Neural crest cell (in vitro differentiated cells): ENCODE results near the gene PAPPA2. TPM values are rescaled to one million over a fixed set of nuclear protein-coding genes. Genes with fewer than 3 reads are reported as not detected.

Experiments used
- DNase-seq: peaks from one replicate; pipeline ENCODE4 v3.0.0; 2021; ENCODE audit warnings: low read depth, mixed read lengths, low spot score
- H3K27ac Mint-ChIP-seq: one replicate; pipeline ENCODE4 v1.8.0; 2021; ENCODE audit warnings: mild to moderate bottlenecking, mixed read lengths; ENCODE audit not compliant: unreplicated experiment
- H3K27me3 Mint-ChIP-seq: 2 replicates; pipeline ENCODE4 v1.8.0; 2021; ENCODE audit warnings: low read depth, mild to moderate bottlenecking, mixed read lengths
- H3K36me3 Mint-ChIP-seq: 2 replicates; pipeline ENCODE4 v1.8.0; 2021; ENCODE audit warnings: low read depth, mild to moderate bottlenecking, mixed read lengths
- H3K4me1 Mint-ChIP-seq: 2 replicates; pipeline ENCODE4 v1.8.0; 2021; ENCODE audit warnings: mixed read lengths
- H3K4me3 Mint-ChIP-seq: one replicate; pipeline ENCODE4 v1.8.0; 2021; ENCODE audit warnings: mild to moderate bottlenecking, mixed read lengths
- H3K9me3 Mint-ChIP-seq: 2 replicates; pipeline ENCODE4 v1.8.0; 2021; ENCODE audit warnings: mixed read lengths
- CTCF ChIP-seq: fragments of 200-600 bp; sonication (generic); conservative IDR thresholded peaks from 2 replicates; pipeline ENCODE4 v1.5.0; 2021; ENCODE audit warnings: antibody characterized with exemption, mild to moderate bottlenecking
- total RNA-seq: library from RNA; stranded (reverse); gene quantifications from 2 replicates; pipeline ENCODE4 v1.2.1, GENCODE V29; 2021

PAPPA2 gene
- total RNA-seq, 1 donor from 2014 or later, result 0.79 TPM

GRCh38 chr1:176605176-176605575, 142.2 kb downstream of the PAPPA2 start:
- Mint-ChIP-seq H3K4me1 (no peaks in the 10 kb centered on the region), H3K36me3 (no peaks in the 10 kb centered on the region), H3K27me3 (no peaks in the 10 kb centered on the region), H3K4me3 (no peak overlapping the region), H3K9me3 (peaks cover 3% of the 10 kb centered on the region), H3K27ac (no peak overlapping the region)
- DNase-seq, result no peak
- TF ChIP-seq CTCF, result no peak

- no peak for DNase-seq
- no peaks in the 10 kb centered on the region for H3K4me1 Mint-ChIP-seq
- H3K4me3 Mint-ChIP-seq, result no peak overlapping the region
- H3K36me3 Mint-ChIP-seq, result no peaks in the 10 kb centered on the region
- H3K9me3 Mint-ChIP-seq, result no peaks in the 10 kb centered on the region
- no peak for TF ChIP-seq CTCF
- H3K27ac Mint-ChIP-seq, result no peak overlapping the region
- H3K27me3 Mint-ChIP-seq, result peaks cover 4% of the 10 kb centered on the region
Measured at GRCh38 chr1:176609556-176610408, 146.8 kb downstream of the PAPPA2 start.

- no peak for DNase-seq
- TF ChIP-seq CTCF, result no peak
- H3K9me3 Mint-ChIP-seq, result no peaks in the 10 kb centered on the region
- no peak overlapping the region for H3K4me3 Mint-ChIP-seq
- H3K27me3 Mint-ChIP-seq, result peaks cover 4% of the 10 kb centered on the region
- H3K4me1 Mint-ChIP-seq, result no peaks in the 10 kb centered on the region
- no peak overlapping the region for H3K27ac Mint-ChIP-seq
- no peaks in the 10 kb centered on the region for H3K36me3 Mint-ChIP-seq
Measured at GRCh38 chr1:176612791-176613190, 149.8 kb downstream of the PAPPA2 start.

GRCh38 chr1:176617881-176618280, 154.9 kb downstream of the PAPPA2 start:
- no peak for TF ChIP-seq CTCF
- Mint-ChIP-seq H3K27ac (no peak overlapping the region), H3K36me3 (no peaks in the 10 kb centered on the region), H3K27me3 (peaks cover under 1% of the 10 kb centered on the region), H3K4me3 (no peak overlapping the region), H3K4me1 (no peaks in the 10 kb centered on the region), H3K9me3 (no peaks in the 10 kb centered on the region)
- no peak for DNase-seq

- no peak for TF ChIP-seq CTCF
- no peak for DNase-seq
- H3K27me3 Mint-ChIP-seq, result no peaks in the 10 kb centered on the region
- H3K4me3 Mint-ChIP-seq, result no peak overlapping the region
- no peaks in the 10 kb centered on the region for H3K9me3 Mint-ChIP-seq
- no peak overlapping the region for H3K27ac Mint-ChIP-seq
- no peaks in the 10 kb centered on the region for H3K36me3 Mint-ChIP-seq
- H3K4me1 Mint-ChIP-seq, result no peaks in the 10 kb centered on the region
Measured at GRCh38 chr1:176619261-176619660, 156.3 kb downstream of the PAPPA2 start.
